PFSK-1 (cell line): ENCODE data around the gene HNRNPLL.

Source experiments
- FOXP2 ChIP-seq: optimal IDR thresholded peaks from 2 replicates; pipeline ENCODE3; 2011; ENCODE audit warnings: borderline replicate concordance, control low read depth, inconsistent platforms; ENCODE audit not compliant: insufficient read depth; ENCODE audit errors: extremely low read length, extremely low read depth
- POLR2AphosphoS5 ChIP-seq: IDR thresholded peaks from 2 replicates; pipeline ENCODE4 v1.6.1; 2012; ENCODE audit warnings: low read depth, mild to moderate bottlenecking, control low read depth, low read length, moderate library complexity
- REST ChIP-seq, 2 experiments: IDR thresholded peaks; 2 replicates each; pipeline versions ENCODE4 v1.6.1 to v1.8.0; 2011 to 2012; ENCODE audit warnings: low read depth in 2 of 2, low read length in 2 of 2, control low read depth in 1 of 2, inconsistent platforms in 1 of 2, mild to moderate bottlenecking in 1 of 2, moderate library complexity in 1 of 2; ENCODE audit not compliant: insufficient read depth in 1 of 2
- SIN3A ChIP-seq: IDR thresholded peaks from 2 replicates; pipeline ENCODE4 v1.6.1; 2012; ENCODE audit warnings: mild to moderate bottlenecking, low read length, moderate library complexity, borderline replicate concordance; ENCODE audit not compliant: insufficient read depth
- TAF1 ChIP-seq: IDR thresholded peaks from 2 replicates; pipeline ENCODE4 v1.6.1; 2012; ENCODE audit warnings: low read length, control low read depth, borderline replicate concordance; ENCODE audit not compliant: insufficient read depth

The HNRNPLL gene

DNA sequence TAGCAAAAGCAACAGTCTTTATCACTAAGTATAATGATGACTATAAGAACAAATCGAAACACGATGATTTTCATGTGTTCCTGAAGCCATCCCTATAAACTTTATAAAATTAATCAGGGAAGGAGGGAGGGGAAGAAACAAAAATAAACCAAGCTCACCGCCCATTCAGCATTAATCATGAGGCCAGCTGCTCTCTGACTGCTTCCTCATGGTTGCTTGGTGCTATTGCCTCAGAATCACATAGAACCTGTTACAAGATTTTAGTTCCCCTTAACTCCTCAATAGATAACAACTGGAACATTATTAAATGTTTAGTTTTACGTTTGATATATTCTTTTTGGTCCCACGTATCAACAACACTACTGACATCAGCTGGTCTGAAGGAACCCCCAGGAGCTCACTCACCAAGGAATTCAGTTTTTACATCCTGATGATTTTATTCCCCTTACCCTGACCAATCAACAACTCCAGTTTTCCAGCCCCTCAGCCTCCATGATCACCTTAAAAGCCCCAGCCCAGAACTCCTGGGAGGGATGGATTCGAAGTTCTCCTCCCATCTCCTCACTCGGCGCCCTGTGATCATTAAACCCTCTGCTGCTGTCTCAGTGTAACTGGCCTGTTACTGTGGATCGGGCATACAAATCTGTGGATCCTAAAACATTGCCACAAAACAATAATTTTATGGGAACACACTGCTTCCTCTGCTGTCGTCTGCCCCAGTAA lies 10.6 kb upstream of the HNRNPLL start:
- TF ChIP-seq POLR2AphosphoS5 = no peak
- TF ChIP-seq SIN3A = no peak
- no peak for TF ChIP-seq FOXP2
- no peak for TF ChIP-seq REST (IDR thresholded peaks at IDR 0.05; ENCODE audit: insufficient read depth in 1 of 2, low read depth in 2 of 2, low read length in 2 of 2)
- no peak for TF ChIP-seq TAF1

DNA sequence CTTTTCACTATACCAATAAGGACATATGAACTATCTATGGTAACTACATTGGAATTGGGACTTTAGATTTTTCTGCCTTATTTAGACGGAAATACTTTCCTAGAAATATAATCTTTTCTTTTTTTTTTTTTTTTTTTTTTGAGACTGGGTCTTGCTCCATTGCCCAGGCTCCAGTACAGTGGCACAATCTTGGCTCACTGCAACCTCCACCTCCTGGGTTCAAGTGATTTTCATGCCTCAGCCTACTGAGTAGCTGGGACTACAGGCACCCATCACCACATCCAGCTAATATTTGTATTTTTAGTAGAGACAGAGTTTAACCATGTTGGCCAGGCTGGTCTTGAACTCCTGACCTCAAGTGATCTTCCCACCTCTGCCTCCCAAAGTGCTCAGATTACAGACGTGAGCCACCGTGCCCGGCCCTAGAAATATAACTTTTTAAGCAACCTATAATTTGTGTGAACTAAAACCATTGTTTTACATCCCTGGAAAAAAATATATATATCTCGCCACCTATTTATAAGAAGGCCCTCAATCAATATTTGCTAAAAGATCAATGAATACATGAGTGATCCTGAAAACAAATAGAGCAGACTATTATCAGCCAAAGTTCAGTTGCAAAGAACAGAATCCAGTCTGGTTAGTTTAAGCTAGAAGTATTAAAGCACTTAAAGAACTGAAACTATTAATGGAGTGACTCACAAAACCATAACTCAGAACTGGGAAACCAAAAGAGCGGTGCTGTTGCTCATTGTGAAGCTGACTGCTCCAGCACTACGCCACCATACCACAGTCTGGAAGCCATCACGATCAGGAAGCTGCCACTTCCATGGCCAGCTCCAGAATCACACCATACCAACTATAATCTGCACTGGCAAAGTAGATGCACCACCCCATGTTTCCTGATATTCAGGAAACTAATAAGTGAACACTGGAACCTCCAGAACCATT lies 8.4 kb upstream of the HNRNPLL start:
- TF ChIP-seq TAF1 (no peak), POLR2AphosphoS5 (no peak), FOXP2 (no peak), REST (IDR thresholded peaks at IDR 0.05; ENCODE audit: insufficient read depth in 1 of 2, low read depth in 2 of 2, low read length in 2 of 2) (no peak), SIN3A (no peak)

DNA sequence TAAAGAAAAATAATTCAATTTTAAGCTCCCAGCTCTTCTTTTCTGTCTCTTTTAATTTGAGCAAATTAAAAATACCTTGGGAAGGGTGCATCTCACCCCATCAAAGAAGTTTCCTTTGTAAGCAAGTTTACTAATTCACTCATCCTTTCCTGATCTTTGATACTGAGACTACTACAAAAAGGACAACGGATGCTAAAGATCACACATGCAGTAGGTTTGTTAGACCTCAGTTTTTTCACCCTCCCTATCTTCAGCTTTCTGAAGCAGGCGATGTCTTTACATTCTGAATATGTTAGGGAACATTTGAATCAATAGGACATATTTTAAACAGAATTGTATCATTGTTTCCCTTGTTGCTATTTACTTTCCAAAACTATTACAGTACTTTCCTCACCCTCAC lies 6.0 kb upstream of the HNRNPLL start:
- TF ChIP-seq POLR2AphosphoS5 = no peak
- TF ChIP-seq SIN3A = no peak
- TF ChIP-seq TAF1 = no peak
- TF ChIP-seq FOXP2 = no peak
- TF ChIP-seq REST (IDR thresholded peaks at IDR 0.05; ENCODE audit: insufficient read depth in 1 of 2, low read depth in 2 of 2, low read length in 2 of 2) = no peak

GRCh38 chr2:38605298-38605830 lies 2.6 kb upstream of the HNRNPLL start:
- no peak for TF ChIP-seq SIN3A
- no peak for TF ChIP-seq TAF1
- TF ChIP-seq REST (IDR thresholded peaks at IDR 0.05; ENCODE audit: insufficient read depth in 1 of 2, low read depth in 2 of 2, low read length in 2 of 2) = no peak
- no peak for TF ChIP-seq FOXP2
- no peak for TF ChIP-seq POLR2AphosphoS5
